Activated CD8-positive, alpha-beta memory T cell treated with anti-CD3 and anti-CD28 coated beads for 24 hours (primary cell): ENCODE data around the gene PADI2.
A peak's percentile ranks its signal among the peaks of the same experiment; 100 is the strongest.

Experiments
- DNase-seq: peaks from one replicate; pipeline ENCODE4 v3.0.0-alpha.2; 2020

Gene PADI2

GRCh38 chr1:17137441-17137840 is 18.2 kb upstream of the PADI2 start:
- no peak for DNase-seq

DNA sequence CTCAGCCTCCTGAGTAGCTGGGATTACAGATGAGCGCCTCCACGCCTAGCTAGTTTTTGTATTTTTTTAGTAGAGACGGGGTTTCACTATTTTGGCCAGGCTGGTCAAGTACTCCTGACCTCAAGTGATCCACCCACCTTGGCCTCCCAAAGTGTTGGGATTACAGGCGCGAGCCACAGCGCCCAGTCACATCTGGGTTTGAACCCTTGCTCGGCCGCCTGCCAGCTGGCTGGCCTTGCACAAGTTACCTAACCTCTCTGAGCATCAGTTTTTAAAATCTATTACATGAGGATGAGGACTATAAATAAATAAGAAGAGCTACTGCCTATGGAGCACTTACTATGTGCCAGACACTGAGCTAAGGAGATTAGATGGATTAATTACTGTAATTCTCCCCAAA is 17.7 kb upstream of the PADI2 start:
- no peak for DNase-seq

- DNase-seq, result no peak
These were observed 16.9 kb upstream of the PADI2 start for GRCh38 chr1:17136145-17136544.

- DNase-seq, result no peak
These were observed 16.3 kb upstream of the PADI2 start for GRCh38 chr1:17135530-17135929.

GRCh38 chr1:17134724-17135123 is 15.5 kb upstream of the PADI2 start:
- no peak for DNase-seq

GRCh38 chr1:17134034-17134433 is 14.8 kb upstream of the PADI2 start:
- no peak for DNase-seq

DNA sequence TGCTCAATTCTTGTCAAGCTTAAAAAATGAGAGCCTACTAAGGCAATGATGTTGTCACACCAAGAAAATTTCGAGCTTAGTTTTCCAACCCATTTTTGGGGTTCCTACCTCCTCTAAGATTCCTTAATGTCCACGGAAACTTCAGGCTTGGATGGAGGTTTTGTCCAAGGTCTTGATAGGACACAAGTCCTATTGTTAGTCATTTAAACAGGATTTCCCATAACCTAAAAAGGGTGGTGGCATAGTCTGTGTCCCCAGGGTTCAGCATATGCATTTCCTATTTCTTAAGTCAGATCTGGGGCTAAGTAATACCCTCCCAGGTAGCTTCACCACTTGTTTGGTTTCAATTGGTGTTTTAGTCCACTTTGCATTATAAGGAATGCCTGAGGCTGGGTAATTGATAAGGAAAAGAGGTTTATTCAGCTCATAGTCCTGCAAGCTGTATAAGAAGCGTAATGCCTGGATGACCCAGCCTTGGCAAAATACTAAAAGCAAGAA is 10.9 kb upstream of the PADI2 start:
- no peak for DNase-seq

DNA sequence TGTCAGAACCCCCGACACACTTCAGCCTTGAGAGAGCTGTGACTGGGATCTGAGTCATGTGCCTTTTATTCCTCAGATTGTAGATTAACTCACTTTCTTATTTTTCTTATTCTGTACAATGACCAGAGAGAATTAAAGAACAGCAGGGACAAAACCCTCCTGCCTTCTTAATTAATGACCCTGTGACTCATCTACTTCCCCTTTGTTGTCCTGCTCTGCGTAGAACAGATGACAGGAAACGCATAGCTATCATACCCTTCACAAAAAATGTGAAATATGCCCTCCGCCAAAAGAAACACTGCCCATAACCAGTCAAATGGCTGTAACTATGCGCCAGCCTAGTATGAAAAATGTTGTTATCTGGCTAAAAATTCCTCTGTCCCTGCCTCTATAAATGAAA is 9.1 kb upstream of the PADI2 start:
- no peak for DNase-seq

DNA sequence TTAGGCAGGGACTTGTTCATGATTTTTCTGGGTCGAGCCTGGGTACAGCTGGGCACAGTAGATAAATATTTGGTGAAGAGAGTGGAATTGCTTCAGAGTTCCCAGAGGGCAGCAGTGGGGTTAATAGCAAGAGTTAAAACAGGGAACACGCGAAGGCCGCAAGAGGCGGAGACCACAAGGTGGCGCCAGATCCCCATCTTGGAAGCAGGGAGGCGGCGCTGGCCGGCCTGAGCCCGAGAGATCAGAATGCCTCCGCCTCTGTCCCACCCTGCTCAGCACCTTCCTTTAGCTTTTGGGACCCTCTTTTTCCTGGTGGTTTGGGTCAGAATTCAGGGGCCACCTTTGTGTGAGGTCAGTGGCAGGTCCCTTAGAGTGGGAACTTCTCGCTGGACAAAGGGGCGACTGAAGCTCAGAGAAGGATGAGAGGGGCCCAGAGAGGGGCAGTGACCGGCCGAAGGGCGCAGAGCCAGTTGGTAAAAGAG is 6.5 kb upstream of the PADI2 start:
- peak; percentile 95 for DNase-seq

DNA sequence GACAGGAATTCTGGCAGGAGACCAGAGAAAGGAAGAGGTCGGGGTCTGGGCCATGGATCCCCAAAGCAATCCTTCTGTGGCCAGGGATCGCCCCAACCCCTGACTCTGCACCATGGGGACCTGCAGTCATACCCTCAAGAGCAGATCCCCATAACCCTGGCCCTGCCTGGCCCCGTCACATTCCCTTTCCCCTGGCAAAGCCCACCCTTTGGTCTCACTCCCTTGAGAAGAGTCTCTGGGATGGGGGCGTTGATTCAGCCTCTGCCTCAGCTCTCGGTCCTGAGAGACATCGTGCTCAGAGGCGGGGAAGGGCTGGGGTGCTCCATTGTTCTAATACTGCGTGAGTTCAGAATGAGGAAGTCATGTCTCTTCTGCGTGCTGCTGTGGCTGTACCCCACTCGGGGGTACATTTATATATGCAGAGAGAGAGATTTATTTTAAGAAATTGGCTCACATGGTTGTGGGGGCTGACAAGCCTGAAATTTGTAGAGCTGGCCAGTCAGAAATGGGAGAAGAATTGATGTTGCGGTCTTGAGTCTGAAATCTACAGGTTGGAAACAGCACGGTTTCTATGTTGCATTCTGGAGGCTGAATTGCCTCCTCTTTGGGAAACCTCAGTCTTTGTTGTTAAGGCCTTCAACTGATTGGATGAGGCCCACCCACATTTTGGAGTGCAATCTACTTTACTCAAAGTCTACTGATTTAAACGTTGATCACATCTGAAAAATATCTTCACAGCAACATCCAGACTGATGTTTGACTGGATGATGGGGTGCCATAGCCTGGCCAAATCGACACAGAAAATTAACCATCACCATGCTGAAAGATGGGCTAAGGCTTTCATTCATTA is 4.2 kb upstream of the PADI2 start:
- no peak for DNase-seq

DNA sequence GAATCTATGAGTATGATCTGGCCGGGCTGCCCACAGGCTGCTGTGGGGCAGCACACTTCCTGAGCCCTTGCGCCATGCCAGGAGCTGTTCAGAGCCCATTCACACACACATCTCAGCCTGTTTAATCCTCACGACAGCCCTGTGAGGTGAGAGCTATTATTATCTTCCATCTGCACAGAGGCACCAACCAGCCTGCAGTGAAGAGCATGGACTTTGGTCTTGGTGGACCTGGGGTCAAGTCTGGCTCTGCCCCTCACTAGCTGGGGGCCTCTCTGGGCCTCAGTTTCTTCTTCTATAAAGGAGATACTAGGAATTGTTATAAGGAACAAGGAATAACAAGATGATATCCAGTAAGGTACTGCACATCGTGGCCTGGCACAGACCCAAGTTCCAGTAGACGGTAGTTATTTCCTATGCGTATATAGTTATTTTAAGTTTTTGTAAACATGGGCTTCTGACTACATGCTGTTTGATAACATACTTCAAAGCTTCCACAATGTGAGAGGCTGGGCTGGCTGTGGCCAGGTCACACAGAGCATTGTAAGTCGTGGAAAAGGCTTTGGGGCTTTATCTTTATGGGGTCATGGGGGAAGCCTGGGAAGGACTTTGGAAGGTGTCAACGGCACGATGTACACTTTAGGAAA is 3.4 kb upstream of the PADI2 start:
- no peak for DNase-seq

DNA sequence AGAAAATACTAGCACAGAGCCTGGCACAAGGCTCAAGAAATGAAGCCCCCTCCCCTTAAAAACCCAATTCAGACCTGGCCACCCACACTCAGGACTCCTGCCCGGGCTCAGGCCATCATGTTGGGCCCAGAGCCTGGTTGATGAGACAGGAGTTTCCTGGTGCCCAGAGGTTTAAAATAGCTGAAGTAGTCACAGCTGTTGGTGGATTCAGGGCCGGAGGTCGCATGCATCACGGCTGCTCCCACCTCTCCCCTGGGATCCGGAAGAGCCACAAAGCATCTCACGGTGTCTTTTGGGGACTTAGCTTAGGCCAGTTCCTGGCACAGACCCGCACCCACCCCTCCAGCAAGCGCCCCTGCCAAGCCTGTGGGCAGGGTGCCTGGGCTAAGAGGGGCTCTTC is 2.6 kb upstream of the PADI2 start:
- no peak for DNase-seq

DNA sequence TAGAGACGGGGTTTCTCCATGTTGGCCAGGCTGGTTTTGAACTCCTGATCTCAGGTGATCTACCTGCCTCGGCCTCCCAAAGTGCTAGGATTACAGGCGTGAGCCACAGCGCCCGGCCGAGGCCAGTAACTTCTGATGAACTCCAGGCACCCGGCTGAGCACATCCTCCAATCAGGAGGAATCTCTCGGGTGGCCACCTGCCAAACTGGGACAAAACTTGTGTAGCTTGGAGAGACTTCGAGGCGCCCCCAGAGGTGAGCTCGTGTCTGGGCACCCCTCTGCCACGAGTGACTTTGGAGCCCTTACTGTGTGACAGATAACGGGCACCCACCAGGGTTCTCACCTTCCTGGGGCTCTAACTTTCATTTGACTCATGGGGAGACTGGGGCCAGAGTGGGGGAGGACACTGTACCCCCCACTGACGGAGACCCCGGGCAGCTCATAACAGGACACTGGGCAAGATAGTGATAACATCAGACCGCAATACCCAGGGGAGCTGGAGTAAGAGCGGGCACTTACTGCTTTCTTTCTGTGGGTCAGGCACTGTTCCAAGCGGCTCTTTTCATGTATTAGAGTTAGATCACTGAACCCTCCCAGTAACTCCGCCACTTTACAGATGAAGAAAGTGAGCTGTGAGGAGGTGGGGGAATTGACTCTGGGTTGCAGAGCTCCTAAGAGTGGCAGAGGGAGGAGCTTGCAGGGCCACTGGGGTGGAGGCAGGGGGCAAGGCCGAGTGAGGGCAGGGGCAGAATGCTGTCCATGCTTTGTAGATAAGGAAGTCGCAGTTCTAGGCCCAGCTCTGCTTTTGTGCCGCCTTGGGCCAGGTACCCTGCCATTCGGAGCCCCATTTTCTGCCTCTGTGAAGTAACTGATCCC is 1.9 kb upstream of the PADI2 start:
- no peak for DNase-seq

- DNase-seq, result no peak
These were observed 1.2 kb upstream of the PADI2 start for GRCh38 chr1:17120481-17120877.

GRCh38 chr1:17119773-17120480 is 676 bp upstream of the PADI2 start:
- no peak for DNase-seq

DNA sequence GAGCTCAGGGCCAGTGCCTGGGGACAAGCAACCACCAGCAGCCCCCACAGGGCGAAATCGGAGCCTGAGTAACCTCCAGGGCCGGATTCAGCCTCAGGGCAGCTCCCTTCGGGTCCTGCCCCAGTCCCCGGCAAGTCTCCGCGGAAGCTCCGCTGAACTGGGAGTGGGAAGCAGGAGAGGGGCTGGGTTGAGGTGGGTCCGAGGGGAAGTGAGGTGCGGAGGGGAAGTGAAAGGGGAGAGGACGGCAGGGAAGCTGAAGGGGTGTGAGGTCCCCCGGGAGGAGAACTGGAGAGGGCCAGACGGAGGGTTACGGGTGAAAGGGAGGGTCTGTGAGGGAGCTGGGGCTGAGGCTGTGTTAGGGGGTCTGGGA is 560 bp downstream of the PADI2 start:
- no peak for DNase-seq

DNA sequence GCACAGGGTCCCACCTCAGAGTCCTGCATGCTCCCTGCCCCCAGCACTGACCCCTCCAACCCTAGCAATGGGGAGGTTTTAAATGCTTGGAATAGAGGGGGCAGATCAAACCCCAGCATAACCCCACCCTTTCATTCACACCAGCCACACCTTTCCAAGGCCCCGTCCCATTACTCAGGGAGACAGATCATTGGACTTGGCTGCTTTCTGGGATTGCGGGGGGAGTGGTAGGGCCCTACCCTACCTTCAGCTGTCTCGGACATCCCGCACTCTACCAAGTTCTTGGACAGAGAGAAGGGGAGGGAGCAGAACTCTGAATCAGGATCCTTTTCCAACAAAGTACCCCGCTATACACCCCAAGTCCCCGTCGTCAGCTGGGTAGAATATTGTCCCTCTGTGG is 983 bp downstream of the PADI2 start:
- DNase-seq, result no peak

DNA sequence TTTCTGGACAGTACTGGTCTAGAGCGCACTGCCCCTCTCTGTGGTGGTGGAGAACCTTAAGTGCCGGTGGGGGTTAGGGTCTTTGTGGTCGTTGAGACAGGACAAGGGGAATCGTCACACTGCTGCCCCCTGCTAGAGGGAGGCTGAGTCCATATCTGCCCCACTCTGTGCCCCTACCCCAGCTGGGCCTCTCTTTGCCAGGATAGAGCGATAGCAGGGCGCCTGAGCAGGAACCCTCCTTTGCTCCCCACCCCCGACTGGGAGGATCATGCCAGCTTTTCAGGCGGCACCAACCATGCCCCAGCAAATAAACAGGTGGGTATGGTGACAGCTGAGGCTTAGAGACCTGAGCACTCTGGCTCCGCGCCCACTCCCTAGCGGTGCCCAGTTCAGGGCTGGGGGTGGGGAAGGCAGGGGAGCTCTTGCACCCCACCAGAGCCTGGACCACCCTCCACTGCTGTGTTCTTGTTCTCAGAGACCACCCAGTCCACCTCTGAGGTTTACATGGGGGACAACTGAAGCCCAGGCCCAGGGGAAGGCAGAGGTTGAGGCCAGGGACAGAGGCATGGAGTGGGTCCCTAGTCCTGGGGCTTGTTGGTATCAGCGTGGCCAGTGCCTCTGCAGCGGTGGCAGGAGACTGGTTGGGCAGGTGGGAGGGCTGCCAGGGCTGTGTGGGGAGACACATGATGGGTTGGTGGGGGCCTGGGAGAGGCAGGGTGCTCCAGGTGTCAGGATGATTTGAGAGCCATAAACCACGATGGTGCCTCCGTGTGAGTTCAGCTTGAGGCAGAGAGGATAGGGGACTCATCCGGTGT is 1.6 kb downstream of the PADI2 start:
- no peak for DNase-seq

GRCh38 chr1:17116643-17117042 is 2.6 kb downstream of the PADI2 start:
- no peak for DNase-seq

DNA sequence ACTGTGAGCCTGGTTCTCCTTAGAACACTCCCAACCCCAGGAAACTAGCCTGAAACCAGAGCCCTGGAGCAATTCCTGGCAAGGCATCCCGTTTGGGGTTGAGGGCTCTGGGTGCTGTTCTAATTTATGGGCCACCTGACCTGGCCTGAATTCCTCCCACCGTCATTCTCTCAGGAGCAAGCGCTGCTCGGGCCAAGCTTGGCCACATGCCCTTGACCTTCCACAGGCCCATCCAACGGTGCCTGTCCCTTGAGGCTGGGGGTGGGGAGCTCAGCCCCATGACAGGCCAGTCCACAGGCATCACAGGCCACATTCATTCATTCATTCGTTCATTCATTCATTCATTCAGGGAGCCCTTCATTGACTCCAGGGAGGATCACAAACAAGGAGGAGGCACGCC is 5.3 kb downstream of the PADI2 start:
- DNase-seq, result no peak

- no peak for DNase-seq
These were observed 6.6 kb downstream of the PADI2 start for GRCh38 chr1:17112496-17113236.
